ENCODE measurements around the gene ARMC8. TPM values are rescaled to one million over a fixed set of nuclear protein-coding genes. Genes with fewer than 3 reads are reported as not detected.

ARMC8 gene
- total RNA-seq, 1 donor from 2014 or later: 33.2 TPM

GRCh38 chr3:138263104-138263503 is 76.0 kb downstream of the ARMC8 start:
- no peaks in the 10 kb centered on the region for H4K20me1 ChIP-seq (ENCODE audit: insufficient read depth, low read length)
- H3K9ac ChIP-seq (ENCODE audit: low read length): no peak overlapping the region
- peaks cover 7% of the 10 kb centered on the region for H3K36me3 ChIP-seq (ENCODE audit: insufficient read depth, low read length)
- TF ChIP-seq EZH2 (IDR thresholded peaks at IDR 0.05; ENCODE audit: insufficient read depth, low read length) (no peak), CTCF (IDR thresholded peaks at IDR 0.05; ENCODE audit: insufficient read depth, low read depth, low read length) (no peak)
- no peaks in the 10 kb centered on the region for H3K9me3 ChIP-seq (ENCODE audit: insufficient read depth, low read depth, low read length)
- no peak overlapping the region for H3K4me2 ChIP-seq (ENCODE audit: low read length)
- H3K79me2 ChIP-seq (ENCODE audit: insufficient read depth, low read length): no peaks in the 10 kb centered on the region
- DNase-seq (ENCODE audit: low read depth) (no peak), FAIRE-seq (no peak)
- no peaks in the 10 kb centered on the region for H3K4me1 ChIP-seq (ENCODE audit: insufficient read depth, low read length)
- H3K27me3 ChIP-seq (ENCODE audit: insufficient read depth, low read length): no peaks in the 10 kb centered on the region
- Mint-ChIP-seq H3K27me3 (ENCODE audit: low read depth, unreplicated experiment) (no peaks in the 10 kb centered on the region), H3K4me1 (ENCODE audit: low read depth, unreplicated experiment) (no peaks in the 10 kb centered on the region), H3K4me3 (ENCODE audit: unreplicated experiment) (no peak overlapping the region), H3K36me3 (ENCODE audit: low read depth, unreplicated experiment) (peaks cover 6% of the 10 kb centered on the region), H3K27ac (ENCODE audit: unreplicated experiment) (no peak overlapping the region), H3K9me3 (ENCODE audit: unreplicated experiment) (no peaks in the 10 kb centered on the region)
- H3K27ac ChIP-seq (ENCODE audit: low read depth, low read length): no peak overlapping the region
- H3K4me3 ChIP-seq (ENCODE audit: insufficient read depth, low read depth, low read length): no peak overlapping the region
- H2AFZ ChIP-seq (ENCODE audit: low read depth, low read length): no peak overlapping the region

GRCh38 chr3:138265745-138266144 is 78.6 kb downstream of the ARMC8 start:
- FAIRE-seq (no peak), DNase-seq (ENCODE audit: low read depth) (no peak)
- Histone ChIP-seq H3K27ac (ENCODE audit: low read depth, low read length) (no peak overlapping the region), H3K4me1 (ENCODE audit: insufficient read depth, low read length) (no peaks in the 10 kb centered on the region), H3K9ac (ENCODE audit: low read length) (no peak overlapping the region), H2AFZ (ENCODE audit: low read depth, low read length) (no peak overlapping the region), H3K4me3 (ENCODE audit: insufficient read depth, low read depth, low read length) (no peak overlapping the region), H4K20me1 (ENCODE audit: insufficient read depth, low read length) (no peaks in the 10 kb centered on the region), H3K79me2 (ENCODE audit: insufficient read depth, low read length) (no peaks in the 10 kb centered on the region), H3K4me2 (ENCODE audit: low read length) (no peak overlapping the region), H3K36me3 (ENCODE audit: insufficient read depth, low read length) (peaks cover 5% of the 10 kb centered on the region), H3K9me3 (ENCODE audit: insufficient read depth, low read depth, low read length) (no peaks in the 10 kb centered on the region), H3K27me3 (ENCODE audit: insufficient read depth, low read length) (no peaks in the 10 kb centered on the region)
- Mint-ChIP-seq H3K27me3 (ENCODE audit: low read depth, unreplicated experiment) (no peaks in the 10 kb centered on the region), H3K4me3 (ENCODE audit: unreplicated experiment) (no peak overlapping the region), H3K27ac (ENCODE audit: unreplicated experiment) (no peak overlapping the region), H3K36me3 (ENCODE audit: low read depth, unreplicated experiment) (peaks cover 3% of the 10 kb centered on the region), H3K9me3 (ENCODE audit: unreplicated experiment) (no peaks in the 10 kb centered on the region), H3K4me1 (ENCODE audit: low read depth, unreplicated experiment) (no peaks in the 10 kb centered on the region)
- TF ChIP-seq EZH2 (IDR thresholded peaks at IDR 0.05; ENCODE audit: insufficient read depth, low read length): no peak
- TF ChIP-seq CTCF (IDR thresholded peaks at IDR 0.05; ENCODE audit: insufficient read depth, low read depth, low read length): no peak

- no peaks in the 10 kb centered on the region for H3K9me3 ChIP-seq (ENCODE audit: insufficient read depth, low read depth, low read length)
- no peak for FAIRE-seq
- DNase-seq (ENCODE audit: low read depth): no peak
- no peaks in the 10 kb centered on the region for H3K4me1 ChIP-seq (ENCODE audit: insufficient read depth, low read length)
- H3K4me3 Mint-ChIP-seq (ENCODE audit: unreplicated experiment): no peak overlapping the region
- no peak overlapping the region for H3K4me2 ChIP-seq (ENCODE audit: low read length)
- TF ChIP-seq CTCF (IDR thresholded peaks at IDR 0.05; ENCODE audit: insufficient read depth, low read depth, low read length): no peak
- no peak for TF ChIP-seq EZH2 (IDR thresholded peaks at IDR 0.05; ENCODE audit: insufficient read depth, low read length)
- no peaks in the 10 kb centered on the region for H3K79me2 ChIP-seq (ENCODE audit: insufficient read depth, low read length)
- no peaks in the 10 kb centered on the region for H3K4me1 Mint-ChIP-seq (ENCODE audit: low read depth, unreplicated experiment)
- no peak overlapping the region for H2AFZ ChIP-seq (ENCODE audit: low read depth, low read length)
- peaks cover 10% of the 10 kb centered on the region for H3K36me3 ChIP-seq (ENCODE audit: insufficient read depth, low read length)
- no peaks in the 10 kb centered on the region for H4K20me1 ChIP-seq (ENCODE audit: insufficient read depth, low read length)
- no peak overlapping the region for H3K9ac ChIP-seq (ENCODE audit: low read length)
- H3K36me3 Mint-ChIP-seq (ENCODE audit: low read depth, unreplicated experiment): peaks cover 3% of the 10 kb centered on the region
- H3K27ac ChIP-seq (ENCODE audit: low read depth, low read length): no peak overlapping the region
- no peak overlapping the region for H3K4me3 ChIP-seq (ENCODE audit: insufficient read depth, low read depth, low read length)
- no peaks in the 10 kb centered on the region for H3K9me3 Mint-ChIP-seq (ENCODE audit: unreplicated experiment)
- H3K27ac Mint-ChIP-seq (ENCODE audit: unreplicated experiment): no peak overlapping the region
- no peaks in the 10 kb centered on the region for H3K27me3 ChIP-seq (ENCODE audit: insufficient read depth, low read length)
- no peaks in the 10 kb centered on the region for H3K27me3 Mint-ChIP-seq (ENCODE audit: low read depth, unreplicated experiment)
Measured at GRCh38 chr3:138267083-138267482, 80.0 kb downstream of the ARMC8 start.
